HL-60 (cell line): ENCODE results near the gene NMNAT3.

Experiments
- GABPA ChIP-seq: IDR thresholded peaks from 2 replicates; pipeline ENCODE4 v1.6.1; 2012; ENCODE audit warnings: low read depth
- POLR2AphosphoS5 ChIP-seq: IDR thresholded peaks from 2 replicates; pipeline ENCODE4 v1.6.1; 2012; ENCODE audit warnings: low read depth
- REST ChIP-seq: IDR thresholded peaks from 2 replicates; pipeline ENCODE4 v1.6.1; 2012; ENCODE audit warnings: low read depth; ENCODE audit not compliant: insufficient replicate concordance
- SPI1 ChIP-seq: IDR thresholded peaks from 2 replicates; pipeline ENCODE4 v1.6.1; 2012; ENCODE audit warnings: low read depth, mild to moderate bottlenecking, borderline replicate concordance
- TF ChIP-seq, protein P1 (sequence below): IDR thresholded peaks from one replicate; pipeline ENCODE4 v1.5.1; 2011; ENCODE audit warnings: low read length, control low read depth, inconsistent platforms; ENCODE audit not compliant: insufficient read depth

DNA sequence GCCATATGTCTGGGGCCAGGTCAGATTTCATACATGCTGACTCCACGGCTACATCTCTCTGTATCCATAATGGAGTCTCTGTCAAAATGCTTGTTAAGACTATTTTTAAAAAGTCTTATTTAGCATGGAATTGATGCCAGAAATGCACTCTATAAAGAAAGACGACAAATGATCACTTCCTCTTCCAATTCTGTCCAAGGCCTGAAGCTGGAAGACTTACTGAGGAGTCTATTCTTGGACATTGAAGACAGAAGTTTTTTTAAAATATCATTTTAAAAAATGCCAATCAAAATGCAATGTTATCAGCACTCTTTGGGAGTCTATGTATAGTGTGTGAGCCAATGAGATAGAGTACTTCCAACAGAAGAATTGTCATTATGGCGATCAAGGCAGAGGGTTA lies 27.9 kb upstream of the NMNAT3 start:
- TF ChIP-seq, protein P1, sequence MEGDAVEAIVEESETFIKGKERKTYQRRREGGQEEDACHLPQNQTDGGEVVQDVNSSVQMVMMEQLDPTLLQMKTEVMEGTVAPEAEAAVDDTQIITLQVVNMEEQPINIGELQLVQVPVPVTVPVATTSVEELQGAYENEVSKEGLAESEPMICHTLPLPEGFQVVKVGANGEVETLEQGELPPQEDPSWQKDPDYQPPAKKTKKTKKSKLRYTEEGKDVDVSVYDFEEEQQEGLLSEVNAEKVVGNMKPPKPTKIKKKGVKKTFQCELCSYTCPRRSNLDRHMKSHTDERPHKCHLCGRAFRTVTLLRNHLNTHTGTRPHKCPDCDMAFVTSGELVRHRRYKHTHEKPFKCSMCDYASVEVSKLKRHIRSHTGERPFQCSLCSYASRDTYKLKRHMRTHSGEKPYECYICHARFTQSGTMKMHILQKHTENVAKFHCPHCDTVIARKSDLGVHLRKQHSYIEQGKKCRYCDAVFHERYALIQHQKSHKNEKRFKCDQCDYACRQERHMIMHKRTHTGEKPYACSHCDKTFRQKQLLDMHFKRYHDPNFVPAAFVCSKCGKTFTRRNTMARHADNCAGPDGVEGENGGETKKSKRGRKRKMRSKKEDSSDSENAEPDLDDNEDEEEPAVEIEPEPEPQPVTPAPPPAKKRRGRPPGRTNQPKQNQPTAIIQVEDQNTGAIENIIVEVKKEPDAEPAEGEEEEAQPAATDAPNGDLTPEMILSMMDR, result no peak
- TF ChIP-seq SPI1 (no peak), POLR2AphosphoS5 (no peak), REST (no peak), GABPA (no peak)
